Suprapubic skin (tissue), 3 donors: ENCODE data around the gene FBXO7.

ENCODE experiments used
- CTCF ChIP-seq, 2 donors: fragments of 200-600 bp in 1 of 2; fragments of 450-650 bp in 1 of 2; sonication (generic) in 1 of 2; IDR thresholded peaks; one replicate each; pipeline ENCODE4 v1.5.1; 2016 to 2019; ENCODE audit warnings: antibody characterized with exemption in 2 of 2, mild to moderate bottlenecking in 1 of 2, moderate library complexity in 1 of 2
- POLR2AphosphoS5 ChIP-seq, 3 donors: sonication (generic); formaldehyde crosslinking; IDR thresholded peaks; one replicate each; pipeline ENCODE4 v1.6.1; 2017; ENCODE audit warnings: antibody characterized with exemption in 3 of 3

- TF ChIP-seq CTCF (IDR thresholded peaks at IDR 0.05) (no peak), POLR2AphosphoS5 (IDR thresholded peaks at IDR 0.05) (no peak)
Measured at GRCh38 chr22:32426881-32427280, 47.7 kb upstream of the FBXO7 start.
